ENCODE results near the gene GABPB1.

- TF ChIP-seq CTCF (IDR thresholded peaks at IDR 0.05), result no peak
- TF ChIP-seq EZH2 (IDR thresholded peaks at IDR 0.05), result no peak
Measured at GRCh38 chr15:50252556-50252955, 102.4 kb downstream of the GABPB1 start.
